NCI-H128 (cell line): ENCODE data around the gene RFC3.

Experiments used
- DNase-seq: peaks from one replicate; lab custom pipeline; 2025; ENCODE audit not compliant: unreplicated experiment; lab: John Stamatoyannopoulos, UW

The RFC3 gene

DNA sequence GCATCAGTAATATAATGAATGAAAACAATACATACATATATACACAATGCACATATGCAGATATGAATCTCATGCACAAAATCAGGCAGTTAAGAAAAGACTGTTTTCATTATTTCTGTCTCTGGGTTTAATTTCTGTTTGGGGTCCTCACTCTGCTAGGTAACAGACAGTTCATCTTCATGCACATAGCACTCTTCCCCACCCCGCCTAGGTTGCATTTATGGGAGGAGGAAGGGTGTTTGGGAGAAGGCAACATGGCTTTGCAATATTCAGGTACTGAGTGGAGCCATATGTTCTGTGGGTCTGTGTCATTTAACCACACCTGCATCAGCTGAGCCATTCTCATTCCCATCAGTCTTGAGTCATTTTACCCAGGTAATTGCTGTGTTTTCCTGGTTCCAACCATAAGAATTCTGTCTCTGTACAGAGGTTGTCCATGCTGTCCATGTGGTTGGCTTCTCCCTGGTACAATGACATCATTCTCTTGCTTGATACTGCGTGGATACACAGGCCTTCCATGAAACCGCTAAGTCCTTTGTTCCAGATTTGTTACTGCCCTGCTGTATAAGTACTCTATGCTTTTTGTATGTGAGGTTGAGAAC is 45.3 kb downstream of the RFC3 start:
- DNase-seq = no peak

- DNase-seq = no peak
Measured at GRCh38 chr13:33865945-33866344, 48.0 kb downstream of the RFC3 start.

DNA sequence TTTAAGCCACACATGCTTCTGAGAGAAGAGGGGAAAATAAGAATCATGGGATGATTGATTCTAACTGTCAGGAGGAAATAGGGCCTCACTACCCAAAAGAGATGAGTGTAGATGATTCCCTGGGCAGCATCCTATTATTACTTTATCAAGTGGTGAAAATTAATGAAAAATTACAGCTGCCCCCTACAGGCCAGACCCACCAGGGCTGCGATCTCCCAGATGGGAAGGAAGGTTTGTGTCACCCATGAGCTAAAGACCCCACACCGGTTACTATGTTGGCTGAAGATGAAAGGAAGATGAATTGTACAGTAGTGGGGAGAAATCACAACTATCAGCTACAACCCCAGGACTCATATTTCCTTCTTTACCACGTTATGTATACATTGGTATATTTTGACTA is 49.5 kb downstream of the RFC3 start:
- no peak for DNase-seq

DNA sequence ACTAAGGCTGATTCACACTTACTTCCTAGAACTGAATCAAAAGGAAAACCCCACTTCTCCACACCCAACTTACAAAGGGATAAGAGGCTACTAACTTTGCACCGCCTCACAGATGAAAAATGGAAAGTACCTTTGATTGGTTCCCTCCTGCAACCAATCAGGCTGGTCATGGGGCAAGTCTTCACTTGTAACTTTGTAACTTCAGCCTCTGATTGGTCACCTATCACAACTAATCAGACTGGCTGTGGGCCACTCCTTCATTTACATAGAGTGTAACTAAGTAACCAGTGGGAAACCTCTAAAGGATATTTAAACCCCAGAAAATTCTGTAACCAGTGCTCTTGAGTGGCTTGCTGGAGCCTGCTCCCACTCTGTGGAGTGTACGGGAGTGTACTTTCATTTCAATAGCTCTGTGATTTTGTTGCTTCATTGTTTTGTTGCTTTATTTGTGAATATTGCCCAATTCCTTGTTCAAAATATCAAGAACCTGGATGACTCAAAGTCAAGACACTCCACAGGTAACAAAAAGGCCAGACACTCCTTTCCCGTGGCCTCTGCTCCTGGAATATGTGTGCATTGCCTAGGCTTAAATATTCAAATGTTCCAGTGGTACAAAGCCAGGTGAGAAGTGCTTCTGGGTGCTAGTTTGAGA is 50.5 kb downstream of the RFC3 start:
- no peak for DNase-seq

DNA sequence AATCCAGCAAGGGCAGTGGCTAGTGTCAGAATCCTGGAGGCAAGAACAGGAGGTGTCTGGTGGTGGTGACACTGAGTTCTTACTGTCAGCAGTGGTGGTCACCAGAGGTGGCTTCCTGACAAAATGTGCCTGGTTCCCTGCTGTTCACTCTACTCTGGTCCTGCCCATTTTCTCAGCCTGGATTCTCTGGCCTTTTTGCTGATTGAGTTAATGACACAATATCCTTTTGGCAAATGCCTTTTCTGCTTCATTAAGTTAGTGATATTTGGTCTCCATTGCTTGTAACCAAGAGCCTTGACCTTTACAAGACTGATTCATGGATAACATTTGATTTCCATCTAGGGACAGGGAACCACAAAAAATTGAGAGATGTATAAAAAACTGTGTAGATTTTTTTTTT is 51.1 kb downstream of the RFC3 start:
- no peak for DNase-seq

DNA sequence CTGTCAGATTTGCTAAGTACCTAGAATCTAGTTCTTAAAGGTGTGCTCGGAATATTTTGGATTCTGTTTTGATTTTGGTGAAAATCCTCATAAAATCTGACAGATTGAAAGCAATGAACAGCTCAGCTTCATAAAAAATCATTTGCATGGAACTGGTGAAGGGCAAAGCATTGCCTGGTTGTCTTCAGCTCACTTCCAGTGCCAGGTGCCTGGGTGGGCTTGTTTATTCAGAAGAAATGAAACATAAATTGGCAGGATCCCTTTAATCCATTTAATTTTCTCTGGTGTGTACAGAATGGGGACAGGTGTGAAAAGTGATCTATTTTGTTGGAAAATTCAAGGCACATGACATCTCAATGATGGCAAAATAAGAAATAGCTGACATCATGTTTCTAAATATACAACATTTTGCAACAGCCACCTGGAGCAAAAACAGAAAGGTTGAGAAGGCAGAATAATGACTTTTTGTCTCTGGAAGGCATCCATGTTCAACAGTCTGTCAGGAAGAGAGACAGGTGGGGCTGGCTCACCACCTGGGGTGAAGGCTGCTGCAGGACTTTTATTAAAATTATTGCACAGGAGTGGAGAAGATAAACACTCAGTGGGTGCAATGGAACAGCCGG is 52.2 kb downstream of the RFC3 start:
- DNase-seq = no peak

- no peak for DNase-seq
Measured at GRCh38 chr13:33871207-33872004, 53.5 kb downstream of the RFC3 start.

DNA sequence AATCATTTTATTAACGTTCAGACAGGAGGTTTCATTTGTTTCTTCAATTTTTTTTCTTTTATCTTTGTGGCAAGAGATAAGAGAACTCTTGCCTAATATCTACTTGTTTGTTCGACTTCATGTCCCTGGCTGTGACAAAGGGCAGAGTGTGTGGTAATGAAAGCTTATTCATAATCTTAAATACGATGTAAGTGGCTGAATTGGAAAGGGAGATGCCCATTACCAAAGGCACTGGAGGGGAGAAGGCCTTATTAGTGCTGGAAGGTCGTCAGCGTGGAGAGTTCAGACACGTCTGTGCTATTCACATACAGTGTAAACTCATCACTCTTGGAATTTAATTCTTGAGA is 54.0 kb downstream of the RFC3 start:
- DNase-seq = no peak

DNA sequence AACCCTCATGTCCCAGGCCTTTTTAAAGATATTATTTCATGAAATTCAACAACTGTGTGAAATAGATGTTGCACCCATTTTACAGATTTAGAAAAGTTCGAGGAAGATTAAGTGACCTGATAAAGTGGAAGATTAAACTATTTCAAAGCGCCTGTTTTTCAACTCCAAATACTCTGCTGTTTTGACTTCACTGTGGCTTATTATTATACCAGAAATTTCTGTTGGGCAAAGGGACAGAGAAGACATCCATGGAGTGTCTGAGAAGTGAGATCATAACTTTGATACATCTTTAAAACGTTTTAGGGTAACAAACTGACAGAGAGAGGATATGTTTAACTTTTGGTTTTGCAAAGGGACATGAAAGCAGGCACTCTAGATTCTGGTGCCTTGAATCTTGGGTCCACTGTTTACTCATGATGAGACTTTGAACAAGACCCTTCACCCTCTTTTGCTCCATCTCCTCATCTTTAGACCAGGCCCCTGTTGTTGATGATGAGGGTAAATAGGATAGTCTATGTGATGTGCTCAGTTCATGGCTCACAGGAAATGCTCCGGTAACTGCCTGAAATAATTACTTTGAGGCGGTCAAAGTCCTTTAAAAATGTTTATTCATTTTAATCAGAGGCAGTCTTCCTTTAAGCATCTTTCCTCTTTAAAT is 55.4 kb downstream of the RFC3 start:
- DNase-seq = no peak

DNA sequence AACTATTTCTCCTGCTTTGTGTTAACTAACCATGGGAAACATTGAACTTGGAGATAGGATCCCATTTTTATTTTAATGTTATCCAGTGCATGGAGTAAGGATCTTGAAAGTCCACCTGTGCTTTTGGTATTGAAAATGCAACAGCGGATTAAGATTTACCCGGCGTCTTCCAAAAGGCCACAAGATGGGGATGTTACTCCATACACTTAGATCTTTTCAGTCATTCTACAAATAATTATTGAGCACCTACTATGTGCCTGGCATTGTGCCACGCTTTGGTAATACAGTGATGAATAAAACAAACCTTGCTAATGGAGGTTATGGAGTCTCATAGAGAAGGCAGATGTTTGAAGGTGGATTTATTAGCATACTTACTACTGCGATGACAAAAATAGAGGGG is 56.9 kb downstream of the RFC3 start:
- no peak for DNase-seq

DNA sequence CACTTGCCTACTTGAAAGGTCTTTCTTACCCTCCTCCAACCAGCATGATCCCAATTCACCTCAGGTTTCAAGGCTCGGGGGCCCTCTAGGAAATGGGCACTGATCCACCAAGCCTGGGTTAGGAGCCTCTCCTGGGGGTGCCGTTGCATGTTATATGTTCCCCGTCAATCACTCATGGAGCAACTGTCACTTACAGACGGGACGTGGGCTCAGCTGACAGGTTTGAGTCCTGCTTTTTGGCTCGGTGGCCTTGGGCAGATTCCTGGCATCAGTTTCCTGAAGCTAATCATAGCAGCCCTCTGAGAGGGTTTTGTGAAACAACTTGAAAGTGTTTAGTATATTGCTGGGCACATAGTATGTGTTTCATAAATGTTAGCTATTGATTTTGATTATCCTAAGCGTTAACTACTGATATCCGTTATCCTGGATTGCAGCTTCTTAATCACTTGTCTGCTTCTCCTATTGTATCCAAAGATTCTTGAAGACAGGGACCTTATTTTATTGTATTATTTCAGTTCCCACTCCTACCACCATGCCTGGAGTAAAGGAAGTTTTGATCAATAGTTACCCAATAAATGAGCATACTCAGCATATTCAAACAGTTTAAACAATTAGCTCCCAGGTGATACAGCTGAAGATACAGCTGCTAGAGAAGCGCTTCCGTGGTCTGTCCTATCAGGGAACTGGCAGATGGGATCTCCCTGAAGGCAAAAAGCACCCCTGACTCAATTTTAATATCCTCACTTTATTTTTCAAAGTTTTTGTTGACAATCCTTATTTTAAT is 57.9 kb downstream of the RFC3 start:
- no peak for DNase-seq

- DNase-seq = no peak
Measured at GRCh38 chr13:33876716-33877394, 58.9 kb downstream of the RFC3 start.

DNA sequence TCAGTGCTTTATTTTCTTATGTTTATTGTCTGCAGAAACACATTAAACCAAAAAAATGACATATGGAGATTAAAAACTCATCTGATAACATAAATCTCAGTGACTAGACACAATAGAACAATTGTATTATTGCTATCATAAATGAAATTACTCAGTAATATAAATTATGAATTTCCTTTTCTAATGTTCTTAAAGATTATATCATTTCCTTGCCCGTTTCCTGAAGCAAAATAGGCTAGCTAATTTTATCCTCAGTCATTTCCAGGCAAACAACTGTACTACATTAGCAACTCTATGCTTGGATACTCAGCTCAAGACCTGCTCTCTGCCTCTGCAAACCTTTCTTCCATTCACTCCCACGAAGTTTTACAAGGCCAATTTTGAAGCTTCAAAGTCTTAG is 61.2 kb downstream of the RFC3 start:
- DNase-seq = no peak

GRCh38 chr13:33882804-33883203 is 64.9 kb downstream of the RFC3 start:
- DNase-seq = no peak

DNA sequence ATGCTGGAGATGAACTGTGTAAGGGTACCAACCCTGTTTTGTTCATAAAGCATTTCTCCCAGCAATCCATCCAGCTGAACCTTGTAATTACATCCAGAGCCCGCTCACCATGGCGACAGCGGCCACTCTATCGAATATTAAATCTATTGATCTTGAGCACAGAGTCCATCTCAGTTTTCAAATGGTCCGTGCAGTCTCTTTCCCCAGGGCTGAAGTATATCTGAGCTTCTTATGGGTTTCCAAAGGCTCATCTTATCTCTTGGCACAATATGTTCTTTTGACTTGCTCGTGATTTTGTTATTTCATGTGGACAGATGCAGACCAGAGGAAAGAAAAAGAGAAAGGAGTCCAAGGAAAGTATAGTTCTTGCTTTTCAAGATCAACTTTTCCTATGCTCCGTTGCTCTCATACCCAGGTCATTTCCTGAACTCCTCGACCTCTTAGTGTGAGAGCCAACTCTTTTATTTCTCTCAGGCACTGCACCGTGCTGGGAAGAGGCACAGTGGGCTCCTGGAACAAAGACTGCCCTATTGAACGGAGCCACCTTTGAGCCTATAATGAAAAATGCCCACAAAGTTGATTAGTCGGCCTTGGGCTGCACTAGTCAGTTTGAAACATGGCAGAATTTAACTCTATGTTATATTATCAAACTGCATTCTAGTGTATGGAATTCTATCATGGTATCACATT is 66.7 kb downstream of the RFC3 start:
- DNase-seq = no peak
